ENCODE measurements around the gene GLP2R. TPM values are rescaled to one million over a fixed set of nuclear protein-coding genes. Genes with fewer than 3 reads are reported as not detected.

The GLP2R gene
- total and polyA plus RNA-seq, 9 donors = 0.18 to 3.4 (median 0.57) TPM

GRCh38 chr17:9924735-9925191 lies 99.0 kb downstream of the GLP2R start:
- DNase-seq = peak in 3 of 5 donors; percentile 32 to 46 (median 42)
- intact Hi-C loops (cut with DNase I) = loop anchor here in 2 of 4 donors (1.0 to 5.0 kb wide), 2 partner anchors 691 to 693 kb away; no protein-coding TSS in a partner anchor
- H3K9me3 ChIP-seq = no peaks in the 10 kb centered on the region
- 17 to 21% (median 19%) methylated on average over 6 of the region's 6 CpGs for WGBS, 3 donors
- TF ChIP-seq EP300 (IDR thresholded peaks at IDR 0.05) (no peak), CTCF (IDR thresholded peaks at IDR 0.05) (peak; percentile 71 to 83 (median 81))
- H3K4me3 ChIP-seq = no peak overlapping the region
- no peak overlapping the region for H3K27ac ChIP-seq
- peaks cover 2% of the 10 kb centered on the region for H3K4me1 ChIP-seq (ENCODE audit: insufficient read depth)
- no peaks in the 10 kb centered on the region for H3K36me3 ChIP-seq
- no peaks in the 10 kb centered on the region for H3K27me3 ChIP-seq

- 92 to 95% (median 93%) methylated on average over 11 of the region's 11 CpGs for WGBS, 3 donors
- DNase-seq = no peak
- Histone ChIP-seq H3K4me1 (ENCODE audit: insufficient read depth) (peaks cover 2% of the 10 kb centered on the region), H3K27ac (no peak overlapping the region), H3K36me3 (no peaks in the 10 kb centered on the region), H3K4me3 (no peak overlapping the region), H3K9me3 (no peaks in the 10 kb centered on the region), H3K27me3 (no peaks in the 10 kb centered on the region)
- intact Hi-C loops (cut with DNase I) = loop anchor here in 2 of 4 donors (1.0 to 5.0 kb wide), 2 partner anchors 690 to 692 kb away; no protein-coding TSS in a partner anchor
- TF ChIP-seq POLR2A (IDR thresholded peaks at IDR 0.05) (no peak), EP300 (IDR thresholded peaks at IDR 0.05) (no peak), CTCF (IDR thresholded peaks at IDR 0.05) (no peak)
Observed at GRCh38 chr17:9925457-9925856, 99.7 kb downstream of the GLP2R start.

GRCh38 chr17:9926150-9926804 lies 100.6 kb downstream of the GLP2R start:
- 83 to 91% (median 90%) methylated on average over 20 to 21 of the region's 21 CpGs for WGBS, 3 donors
- TF ChIP-seq POLR2A (IDR thresholded peaks at IDR 0.05) (no peak), EP300 (IDR thresholded peaks at IDR 0.05) (no peak), CTCF (IDR thresholded peaks at IDR 0.05) (no peak)
- no peaks in the 10 kb centered on the region for H3K36me3 ChIP-seq
- no peak overlapping the region for H3K4me3 ChIP-seq
- H3K4me1 ChIP-seq (ENCODE audit: insufficient read depth) = peaks cover 2% of the 10 kb centered on the region
- DNase-seq = no peak
- H3K27ac ChIP-seq = no peak overlapping the region
- H3K9me3 ChIP-seq = no peaks in the 10 kb centered on the region
- H3K27me3 ChIP-seq = no peaks in the 10 kb centered on the region
- intact Hi-C loops (cut with DNase I) = loop anchor here in 1 of 4 donors (5.0 kb wide), 1 partner anchor 691 kb away; no protein-coding TSS in a partner anchor

- no peaks in the 10 kb centered on the region for H3K27me3 ChIP-seq
- intact Hi-C loops (cut with DNase I) = loop anchor here in 1 of 4 donors (5.0 kb wide), 1 partner anchor 689 kb away; no protein-coding TSS in a partner anchor
- TF ChIP-seq EP300 (IDR thresholded peaks at IDR 0.05) (no peak), CTCF (IDR thresholded peaks at IDR 0.05) (peak in 2 of 3 donors; percentile 33 to 43)
- no peaks in the 10 kb centered on the region for H3K9me3 ChIP-seq
- H3K36me3 ChIP-seq = no peaks in the 10 kb centered on the region
- WGBS, 3 donors = 23 to 36% (median 23%) methylated on average over 13 of the region's 13 CpGs
- no peak overlapping the region for H3K4me3 ChIP-seq
- H3K27ac ChIP-seq = no peak overlapping the region
- H3K4me1 ChIP-seq (ENCODE audit: insufficient read depth) = peaks cover 2% of the 10 kb centered on the region
- DNase-seq = peak in 4 of 5 donors; percentile 19 to 48 (median 45)
Observed at GRCh38 chr17:9928601-9929333, 103.0 kb downstream of the GLP2R start.
